Loucy (cell line): ENCODE measurements around the gene PAK1.
A peak's percentile ranks its signal among the peaks of the same experiment; 100 is the strongest.

ENCODE experiments used
- EZH2phosphoT487 ChIP-seq: fragments of 200-600 bp; IDR thresholded peaks from 2 replicates; pipeline ENCODE4 v1.6.1; 2018; ENCODE audit warnings: antibody characterized with exemption, mild to moderate bottlenecking, moderate library complexity, borderline replicate concordance
- TF ChIP-seq, protein P1 (sequence below): fragments of 200-600 bp; sonication (generic); conservative IDR thresholded peaks from 2 replicates; pipeline ENCODE4 v1.5.1; 2014; ENCODE audit warnings: mild to moderate bottlenecking, antibody characterized with exemption, low read length

DNA sequence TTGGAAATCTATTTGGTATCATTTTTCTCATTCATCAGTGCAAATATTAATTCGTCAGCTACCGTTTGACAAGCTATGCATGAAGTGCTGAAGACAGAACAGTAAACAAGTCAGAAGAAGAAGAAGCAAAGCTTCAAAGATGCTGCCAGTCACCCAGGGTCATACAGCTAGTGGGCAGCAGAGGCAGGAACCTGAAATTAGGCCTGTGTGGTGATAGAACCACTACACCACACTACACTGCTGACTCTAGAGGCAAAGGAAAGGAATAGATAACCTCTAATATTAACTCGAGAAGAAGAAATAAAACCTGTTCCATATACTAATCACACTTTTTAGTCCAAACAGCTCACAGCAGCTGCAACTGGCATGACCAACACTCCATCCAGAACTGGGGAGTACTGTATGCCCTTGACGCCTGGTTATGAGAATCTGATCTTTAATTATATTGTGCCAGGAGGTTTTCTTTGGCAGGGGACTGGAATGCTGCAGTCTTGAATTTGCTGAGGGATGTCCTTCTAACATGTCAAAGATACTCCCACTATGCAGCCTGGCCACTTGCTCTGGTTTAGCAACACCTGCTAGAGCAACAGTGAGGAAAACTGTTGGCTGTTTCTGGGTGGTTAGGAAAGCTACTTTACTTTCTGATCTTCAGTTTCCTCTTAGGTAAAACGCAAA lies 73.0 kb downstream of the PAK1 start:
- TF ChIP-seq, protein P1, sequence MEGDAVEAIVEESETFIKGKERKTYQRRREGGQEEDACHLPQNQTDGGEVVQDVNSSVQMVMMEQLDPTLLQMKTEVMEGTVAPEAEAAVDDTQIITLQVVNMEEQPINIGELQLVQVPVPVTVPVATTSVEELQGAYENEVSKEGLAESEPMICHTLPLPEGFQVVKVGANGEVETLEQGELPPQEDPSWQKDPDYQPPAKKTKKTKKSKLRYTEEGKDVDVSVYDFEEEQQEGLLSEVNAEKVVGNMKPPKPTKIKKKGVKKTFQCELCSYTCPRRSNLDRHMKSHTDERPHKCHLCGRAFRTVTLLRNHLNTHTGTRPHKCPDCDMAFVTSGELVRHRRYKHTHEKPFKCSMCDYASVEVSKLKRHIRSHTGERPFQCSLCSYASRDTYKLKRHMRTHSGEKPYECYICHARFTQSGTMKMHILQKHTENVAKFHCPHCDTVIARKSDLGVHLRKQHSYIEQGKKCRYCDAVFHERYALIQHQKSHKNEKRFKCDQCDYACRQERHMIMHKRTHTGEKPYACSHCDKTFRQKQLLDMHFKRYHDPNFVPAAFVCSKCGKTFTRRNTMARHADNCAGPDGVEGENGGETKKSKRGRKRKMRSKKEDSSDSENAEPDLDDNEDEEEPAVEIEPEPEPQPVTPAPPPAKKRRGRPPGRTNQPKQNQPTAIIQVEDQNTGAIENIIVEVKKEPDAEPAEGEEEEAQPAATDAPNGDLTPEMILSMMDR = peak; percentile 35
- TF ChIP-seq EZH2phosphoT487 = no peak
